GM06990 (cell line): Measurements from ENCODE around the gene BCAR3.

Experiments used
- DNase-seq: peaks from one replicate; pipeline ENCODE4 v3.0.0-alpha.2; 2011; ENCODE audit not compliant: insufficient read length; ENCODE audit errors: extremely low read depth
- H3K27me3 ChIP-seq: replicated peaks from 2 replicates; pipeline ENCODE4 v1.6.0; 2011; ENCODE audit warnings: low read length; ENCODE audit not compliant: control insufficient read depth, insufficient read depth
- H3K36me3 ChIP-seq: 2 replicates; pipeline ENCODE4 v1.5.1; 2011; ENCODE audit warnings: low read length; ENCODE audit not compliant: control insufficient read depth, insufficient read depth
- H3K4me3 ChIP-seq: replicated peaks from 2 replicates; pipeline ENCODE4 v1.5.1; 2011; ENCODE audit warnings: low read depth, mild to moderate bottlenecking, control low read depth, low read length
- TF ChIP-seq, protein P1 (sequence below): IDR thresholded peaks from 2 replicates; pipeline ENCODE4 v1.5.1; 2011; ENCODE audit warnings: low read length, control low read depth, mild to moderate bottlenecking, inconsistent platforms; ENCODE audit not compliant: insufficient read depth, poor library complexity, severe bottlenecking

BCAR3 gene

DNA sequence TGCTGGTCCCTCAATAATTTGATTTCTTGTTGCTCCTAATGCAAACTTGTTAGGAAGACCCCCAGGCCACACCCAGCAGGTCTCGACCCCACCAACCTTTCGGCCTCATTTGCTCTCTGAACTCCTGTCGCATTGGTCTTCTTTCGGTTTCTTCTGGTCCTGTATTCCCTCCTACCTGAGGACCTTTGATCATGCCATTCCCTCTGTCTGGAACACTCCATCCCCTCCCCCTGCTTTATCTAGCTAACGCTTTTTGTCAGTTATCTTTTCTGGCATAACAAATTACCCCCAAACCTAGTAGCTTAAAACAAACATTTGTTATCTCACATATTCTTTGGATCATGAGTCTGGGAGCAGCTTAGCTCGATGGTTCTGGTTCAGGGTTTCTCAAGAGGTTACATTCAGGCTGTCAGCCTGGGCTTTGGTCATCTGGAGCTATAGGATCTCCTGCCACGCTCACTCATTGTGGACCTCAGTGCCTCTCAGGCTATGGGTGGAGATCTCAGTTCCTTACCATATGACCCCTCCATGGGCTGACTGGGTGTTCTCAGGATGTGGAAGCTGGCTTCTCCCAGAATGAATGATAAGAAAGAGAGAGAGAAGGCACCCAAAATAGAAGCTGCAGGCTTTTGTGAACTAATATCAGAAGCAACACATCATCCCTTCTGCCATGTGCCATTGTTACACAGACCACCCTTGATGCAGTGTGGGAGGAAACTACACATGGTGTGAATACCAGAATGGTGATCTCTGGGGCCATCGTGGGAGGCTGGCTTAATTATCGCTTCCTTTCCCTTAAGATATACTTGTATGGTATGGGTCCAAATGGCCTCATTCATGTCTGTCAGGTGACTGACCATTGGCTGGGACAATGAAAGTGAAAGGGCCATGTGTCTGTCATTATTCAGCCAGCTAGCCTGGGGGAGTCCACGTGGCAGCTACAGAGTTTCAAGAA is 29.1 kb upstream of the BCAR3 start:
- H3K27me3 ChIP-seq, result no peaks in the 10 kb centered on the region
- DNase-seq, result no peak
- H3K36me3 ChIP-seq, result no peaks in the 10 kb centered on the region
- TF ChIP-seq, protein P1, sequence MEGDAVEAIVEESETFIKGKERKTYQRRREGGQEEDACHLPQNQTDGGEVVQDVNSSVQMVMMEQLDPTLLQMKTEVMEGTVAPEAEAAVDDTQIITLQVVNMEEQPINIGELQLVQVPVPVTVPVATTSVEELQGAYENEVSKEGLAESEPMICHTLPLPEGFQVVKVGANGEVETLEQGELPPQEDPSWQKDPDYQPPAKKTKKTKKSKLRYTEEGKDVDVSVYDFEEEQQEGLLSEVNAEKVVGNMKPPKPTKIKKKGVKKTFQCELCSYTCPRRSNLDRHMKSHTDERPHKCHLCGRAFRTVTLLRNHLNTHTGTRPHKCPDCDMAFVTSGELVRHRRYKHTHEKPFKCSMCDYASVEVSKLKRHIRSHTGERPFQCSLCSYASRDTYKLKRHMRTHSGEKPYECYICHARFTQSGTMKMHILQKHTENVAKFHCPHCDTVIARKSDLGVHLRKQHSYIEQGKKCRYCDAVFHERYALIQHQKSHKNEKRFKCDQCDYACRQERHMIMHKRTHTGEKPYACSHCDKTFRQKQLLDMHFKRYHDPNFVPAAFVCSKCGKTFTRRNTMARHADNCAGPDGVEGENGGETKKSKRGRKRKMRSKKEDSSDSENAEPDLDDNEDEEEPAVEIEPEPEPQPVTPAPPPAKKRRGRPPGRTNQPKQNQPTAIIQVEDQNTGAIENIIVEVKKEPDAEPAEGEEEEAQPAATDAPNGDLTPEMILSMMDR, result no peak
- H3K4me3 ChIP-seq, result no peak overlapping the region

DNA sequence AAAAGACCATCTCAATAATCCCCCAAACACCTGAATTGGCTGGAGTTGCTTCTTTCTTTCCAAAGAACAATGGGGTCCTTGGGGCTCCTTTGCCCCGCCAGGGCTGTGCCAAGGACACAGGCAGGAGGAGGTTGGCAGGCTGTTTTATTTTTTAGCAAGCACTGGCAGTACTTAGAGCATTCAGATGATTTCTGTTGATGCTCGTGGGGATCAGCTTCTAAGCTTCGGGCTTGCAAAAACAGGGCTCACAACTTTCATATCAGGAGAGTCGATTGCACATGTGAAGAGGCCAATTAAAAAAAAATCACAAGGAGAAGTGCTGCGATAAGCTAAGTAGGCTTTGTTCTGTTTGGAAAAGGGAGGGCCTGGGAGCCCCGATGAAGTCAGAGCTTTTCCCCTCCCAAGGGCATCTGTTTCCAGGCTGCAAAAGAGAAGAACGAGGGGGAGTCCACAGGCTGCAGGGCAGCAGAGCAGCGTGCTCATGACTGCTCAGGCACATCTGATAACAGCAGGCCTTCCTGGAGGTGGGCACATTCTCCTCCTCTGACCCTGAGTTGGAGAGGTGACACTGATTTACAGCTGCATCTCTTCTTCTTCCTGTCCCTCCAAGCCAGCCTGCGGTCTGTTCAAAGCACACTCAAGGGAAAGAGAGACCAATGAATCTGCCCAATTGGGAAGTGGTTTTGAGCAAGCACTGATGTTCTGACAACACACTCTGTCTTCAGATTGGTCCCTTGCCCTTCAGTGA is 27.3 kb upstream of the BCAR3 start:
- Histone ChIP-seq H3K4me3 (0 out of 2 replicates have a peak overlapping the region, but pooled peaks have one; percentile 11), H3K36me3 (no peaks in the 10 kb centered on the region), H3K27me3 (no peaks in the 10 kb centered on the region)
- TF ChIP-seq, protein P1, result no peak
- DNase-seq, result peak; percentile 60

DNA sequence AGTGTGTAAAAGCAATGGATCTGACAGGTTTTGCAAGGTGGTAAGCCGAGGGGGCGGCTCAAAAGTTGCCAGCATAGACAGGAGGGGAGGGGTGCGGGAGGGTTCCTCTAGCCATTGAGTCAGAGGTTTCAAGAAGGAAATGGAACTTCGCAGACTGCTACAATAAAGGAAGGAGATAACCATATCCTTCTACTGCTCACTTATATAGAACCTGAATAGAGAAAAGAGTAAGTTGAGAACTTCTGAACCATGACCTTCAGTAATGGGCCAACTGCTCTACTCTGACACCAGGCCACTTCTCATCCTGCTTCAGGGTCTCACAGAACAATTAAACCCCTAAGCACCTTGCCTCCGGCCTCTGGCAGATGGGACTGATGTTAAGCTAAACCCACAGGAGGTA is 26.3 kb upstream of the BCAR3 start:
- peak; percentile 70 for DNase-seq
- TF ChIP-seq, protein P1, result no peak
- no peaks in the 10 kb centered on the region for H3K27me3 ChIP-seq
- H3K4me3 ChIP-seq, result peak overlapping the region; percentile 13; the same call in 1 of the 2 replicates
- H3K36me3 ChIP-seq, result no peaks in the 10 kb centered on the region

DNA sequence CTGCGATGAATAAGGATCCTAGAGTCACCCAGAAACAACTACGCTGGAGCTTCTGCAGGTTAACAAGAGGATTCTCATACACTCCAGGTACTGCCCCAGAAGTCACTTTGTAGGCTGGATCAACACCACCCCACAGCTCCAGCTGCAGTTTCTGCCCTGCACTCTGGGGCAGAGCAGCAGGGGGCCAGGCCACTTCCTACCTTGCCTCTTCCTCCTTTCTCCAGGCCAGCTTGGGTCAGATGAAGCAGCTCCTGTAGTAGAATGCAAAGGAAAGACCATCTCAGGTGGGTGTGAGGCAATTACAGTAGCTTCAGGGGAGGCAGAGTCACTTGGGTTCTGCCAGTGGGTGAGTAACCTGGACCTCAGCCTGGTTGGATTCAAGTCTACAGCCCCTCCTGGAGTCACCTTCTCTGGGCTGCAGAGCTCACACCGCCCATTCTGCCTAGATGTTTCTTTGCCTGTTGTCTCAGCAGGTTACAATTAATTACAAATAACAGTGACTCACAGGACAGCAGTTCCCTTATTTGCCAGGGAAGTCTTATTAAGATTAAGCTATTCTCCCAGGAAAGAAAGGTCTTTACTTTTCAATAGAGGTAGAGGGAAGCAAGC is 24.4 kb upstream of the BCAR3 start:
- H3K27me3 ChIP-seq, result no peaks in the 10 kb centered on the region
- TF ChIP-seq, protein P1, result peak; percentile 8
- no peak overlapping the region for H3K4me3 ChIP-seq
- no peak for DNase-seq
- no peaks in the 10 kb centered on the region for H3K36me3 ChIP-seq

DNA sequence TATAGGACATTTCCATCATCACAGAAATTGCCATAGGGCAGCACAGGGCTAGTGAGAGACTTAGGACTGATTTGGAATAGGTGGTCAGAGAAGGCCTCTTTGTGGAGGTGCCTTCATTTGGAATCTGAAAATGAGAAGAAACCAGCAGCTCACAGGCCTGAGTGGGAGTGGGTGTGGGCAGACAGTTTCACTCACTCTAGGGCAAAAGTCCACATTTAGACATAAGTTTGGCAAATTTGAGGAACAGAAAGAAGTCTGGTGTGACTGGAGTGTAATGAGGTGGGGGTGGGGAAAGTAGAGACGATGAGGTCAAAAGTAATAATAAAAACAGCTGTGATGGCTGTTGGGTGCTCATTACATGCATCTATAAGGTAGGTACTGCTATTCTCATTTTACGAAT is 22.4 kb upstream of the BCAR3 start:
- peak; percentile 78 for DNase-seq
- no peaks in the 10 kb centered on the region for H3K36me3 ChIP-seq
- TF ChIP-seq, protein P1, result no peak
- H3K4me3 ChIP-seq, result no peak overlapping the region
- H3K27me3 ChIP-seq, result no peaks in the 10 kb centered on the region
